ENCODE data around the gene EBPL. TPM values are rescaled to one million over a fixed set of nuclear protein-coding genes. Genes with fewer than 3 reads are reported as not detected.
A peak's percentile ranks its signal among the peaks of the same experiment; 100 is the strongest.

EBPL gene
- total RNA-seq, 1 donor from 2014 or later = 95.1 TPM

DNA sequence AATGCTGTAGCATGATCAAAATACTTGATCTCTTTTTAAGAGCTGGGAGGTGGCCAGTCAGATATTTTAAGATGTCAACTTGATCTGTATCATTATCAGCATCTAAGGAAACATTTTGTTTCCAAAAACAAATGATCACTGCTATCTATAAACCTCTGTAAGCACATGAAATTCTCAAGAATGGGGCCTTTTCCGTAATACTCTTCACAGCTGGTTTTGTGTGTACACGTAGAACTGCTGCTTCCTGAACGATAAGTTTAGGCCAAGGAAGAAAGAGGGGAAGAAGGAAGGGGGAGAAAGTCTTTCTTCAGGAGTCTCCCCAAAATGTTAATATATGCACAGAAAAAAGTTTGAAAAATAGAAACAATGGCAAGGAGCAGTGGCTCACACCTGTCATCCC lies 37.3 kb downstream of the EBPL start:
- no peak for DNase-seq (ENCODE audit: low read depth)
- no peak overlapping the region for H3K4me3 ChIP-seq (ENCODE audit: low read depth, low read length)
- no peak for TF ChIP-seq CTCF (conservative IDR thresholded peaks at IDR 0.05; ENCODE audit: low read depth, low read length)

DNA sequence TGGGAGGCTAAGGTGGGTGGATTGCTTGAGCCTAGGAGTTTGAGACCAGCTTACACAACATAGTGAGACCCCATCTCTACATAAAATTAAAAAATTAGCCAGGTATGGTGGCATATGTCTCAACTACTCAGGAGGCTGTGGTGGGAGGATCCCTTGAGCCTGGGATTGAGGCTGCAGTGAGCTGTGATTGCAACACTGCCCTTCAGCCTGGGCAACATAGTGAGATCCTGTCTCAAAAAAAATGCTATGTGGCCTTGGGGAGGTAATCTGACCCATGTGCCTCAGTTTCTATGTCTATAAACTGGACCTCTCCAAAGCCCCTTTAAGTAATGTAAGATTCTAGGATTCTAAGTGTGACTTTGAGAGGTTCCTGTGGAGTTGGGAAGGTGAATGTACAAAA lies 37.8 kb downstream of the EBPL start:
- no peak for TF ChIP-seq CTCF (conservative IDR thresholded peaks at IDR 0.05; ENCODE audit: low read depth, low read length)
- no peak for DNase-seq (ENCODE audit: low read depth)
- no peak overlapping the region for H3K4me3 ChIP-seq (ENCODE audit: low read depth, low read length)

DNA sequence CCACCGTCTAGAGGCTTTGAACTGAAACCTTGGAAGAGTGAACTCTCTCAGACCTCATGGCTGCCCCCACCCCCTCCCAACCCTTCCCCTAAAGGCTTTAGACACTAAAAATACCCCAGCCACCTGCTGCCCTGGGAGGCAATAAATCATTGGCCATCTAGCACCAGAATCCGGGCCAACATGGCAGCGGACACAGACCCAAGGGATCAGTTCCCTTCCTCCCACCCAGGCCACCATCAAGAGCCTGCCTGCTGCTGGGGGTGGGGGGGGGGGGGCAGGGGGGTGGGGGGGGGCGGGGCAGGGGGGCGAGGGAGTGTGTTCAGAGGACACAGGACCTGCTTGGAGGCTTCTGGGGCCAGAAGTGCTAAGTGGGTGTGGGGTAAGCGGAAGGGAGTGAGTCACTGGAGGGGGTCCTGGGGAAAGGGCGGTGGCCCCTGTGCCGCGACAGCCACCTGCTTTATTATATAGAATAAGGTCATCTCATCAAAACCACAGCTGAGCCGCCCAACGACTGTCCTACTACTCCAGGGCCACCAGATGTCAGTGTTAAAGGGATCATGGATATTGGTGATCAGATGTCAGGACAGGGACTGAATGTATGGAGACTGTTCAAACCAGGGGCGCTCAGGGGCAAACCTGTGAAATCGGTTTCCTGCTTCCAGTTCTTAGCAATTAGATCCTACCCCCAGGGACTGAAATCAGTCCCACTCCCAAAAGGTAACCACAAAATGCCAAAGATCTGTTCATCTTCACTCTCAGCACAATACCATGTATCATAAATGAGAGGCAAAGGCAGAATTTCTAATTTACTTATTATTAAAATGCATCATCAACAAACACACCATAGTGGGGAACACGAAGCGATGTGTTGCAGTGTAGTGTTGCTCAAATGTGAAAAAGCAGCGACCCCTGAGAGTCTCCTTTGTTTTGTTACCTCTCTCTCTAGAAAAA lies 38.7 kb downstream of the EBPL start:
- DNase-seq (ENCODE audit: low read depth) = no peak
- TF ChIP-seq CTCF (conservative IDR thresholded peaks at IDR 0.05; ENCODE audit: low read depth, low read length) = peak; percentile 61
- H3K4me3 ChIP-seq (ENCODE audit: low read depth, low read length) = no peak overlapping the region

DNA sequence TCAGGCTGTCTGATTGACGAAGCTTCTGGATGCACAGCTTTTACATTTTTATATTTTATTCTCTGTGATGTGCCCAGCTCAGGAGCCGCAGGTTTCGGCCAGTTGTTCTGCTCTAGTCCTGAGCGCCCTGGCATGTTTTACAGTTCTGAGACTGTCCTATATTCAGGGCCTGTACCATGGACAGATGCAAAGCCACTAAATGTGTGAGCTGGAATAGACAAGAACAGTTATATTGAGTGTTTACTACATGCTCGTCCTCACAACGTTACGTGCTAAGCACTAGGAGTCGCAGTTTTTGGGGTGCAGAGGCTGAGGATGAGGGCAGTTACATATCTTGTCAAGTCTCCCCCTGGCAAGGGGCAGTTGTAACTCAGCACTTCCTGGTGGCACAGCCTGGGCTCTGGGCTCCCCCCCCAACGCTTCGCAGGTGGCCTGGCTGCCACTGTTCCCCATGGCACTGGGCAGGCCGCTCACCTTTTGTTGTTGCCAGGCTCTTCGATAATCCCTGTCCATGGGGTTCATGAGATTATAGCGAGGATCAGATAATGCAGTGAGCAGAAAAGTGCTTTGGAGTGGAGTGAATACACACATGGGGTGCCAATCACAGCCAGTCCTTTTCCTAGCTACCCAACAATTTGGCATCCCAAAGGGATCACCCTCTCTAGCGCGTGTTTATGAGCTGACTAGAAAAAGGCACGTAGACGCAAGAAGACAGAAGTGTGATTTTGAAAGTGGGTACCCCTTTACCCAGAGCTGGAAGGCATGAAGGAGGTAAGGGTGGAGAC lies 39.5 kb downstream of the EBPL start:
- TF ChIP-seq CTCF (conservative IDR thresholded peaks at IDR 0.05; ENCODE audit: low read depth, low read length) = no peak
- H3K4me3 ChIP-seq (ENCODE audit: low read depth, low read length) = no peak overlapping the region
- no peak for DNase-seq (ENCODE audit: low read depth)

- no peak for TF ChIP-seq CTCF (conservative IDR thresholded peaks at IDR 0.05; ENCODE audit: low read depth, low read length)
- no peak for DNase-seq (ENCODE audit: low read depth)
- H3K4me3 ChIP-seq (ENCODE audit: low read depth, low read length) = no peak overlapping the region
These were observed 41.3 kb downstream of the EBPL start for GRCh38 chr13:49649963-49650312.

GRCh38 chr13:49649244-49649962 lies 41.9 kb downstream of the EBPL start:
- no peak overlapping the region for H3K4me3 ChIP-seq (ENCODE audit: low read depth, low read length)
- no peak for DNase-seq (ENCODE audit: low read depth)
- TF ChIP-seq CTCF (conservative IDR thresholded peaks at IDR 0.05; ENCODE audit: low read depth, low read length) = peak; percentile 52
